ENCODE data around the gene FAM221A. TPM values are rescaled to one million over a fixed set of nuclear protein-coding genes. Genes with fewer than 3 reads are reported as not detected.

Gene FAM221A
- total and polyA plus RNA-seq, 2 of the 8 experiments (the other 6 are each of a cell fraction or from before 2014, with no cell fraction given), result 21.5 to 39.0 TPM

- Histone ChIP-seq H3K36me3 (ENCODE audit: control insufficient read depth in 2 of 4, insufficient read depth in 4 of 4, low read length in 3 of 4) (no peaks in the 10 kb centered on the region), H3K4me3 (ENCODE audit: extremely low read depth in 1 of 4, insufficient read depth in 2 of 4, low read depth in 3 of 4, low read length in 4 of 4) (no peak overlapping the region), H3K27ac (ENCODE audit: low read depth, low read length) (no peak overlapping the region), H2BK5ac (ENCODE audit: low read depth, low read length) (no peak overlapping the region), H4K8ac (ENCODE audit: extremely low read depth, insufficient read depth, low read length) (no peak overlapping the region), H2BK12ac (ENCODE audit: low read depth, low read length) (no peak overlapping the region), H2BK15ac (ENCODE audit: low read length) (no peak overlapping the region), H3K27me3 (replicated peaks in 1 of 4; ENCODE audit: control insufficient read depth in 3 of 4, extremely low read depth in 1 of 4, insufficient read depth in 3 of 4, low read length in 3 of 4) (peaks cover 0 to 4% (median 0%) of the 10 kb centered on the region in 4 experiments; a peak in 2 of 7 replicates), H3K4ac (replicated peaks; ENCODE audit: insufficient read length, low read depth, low read length) (no peak overlapping the region), H2BK120ac (replicated peaks; ENCODE audit: low read depth, low read length) (no peak overlapping the region), H3K9me3 (ENCODE audit: insufficient read depth in 2 of 2, low read depth in 1 of 2, low read length in 1 of 2) (peaks cover 2 to 3% of the 10 kb centered on the region in 2 experiments; a peak in 1 of 4 replicates), H3K79me1 (ENCODE audit: low read depth, low read length) (no peaks in the 10 kb centered on the region), H3K79me2 (ENCODE audit: control insufficient read depth in 1 of 2, insufficient read depth in 2 of 2, low read length in 2 of 2) (no peaks in the 10 kb centered on the region), H4K5ac (ENCODE audit: insufficient read length, low read depth, low read length) (no peak overlapping the region), H2BK20ac (ENCODE audit: low read length) (no peak overlapping the region), H3K56ac (replicated peaks; ENCODE audit: insufficient read length, low read depth, low read length) (no peak overlapping the region), H3K18ac (ENCODE audit: extremely low read depth, low read length) (no peak overlapping the region), H3K23me2 (ENCODE audit: low read depth, low read length) (no peaks in the 10 kb centered on the region), H4K91ac (replicated peaks; ENCODE audit: insufficient read length, low read length) (no peak overlapping the region), H2AK5ac (ENCODE audit: low read depth, low read length) (no peak overlapping the region), H3K4me1 (replicated peaks in 1 of 4; ENCODE audit: control insufficient read depth in 3 of 4, insufficient read depth in 4 of 4, low read length in 3 of 4) (no peaks in the 10 kb centered on the region), H3K14ac (ENCODE audit: insufficient read length) (no peak overlapping the region), H2AFZ (ENCODE audit: low read length) (no peak overlapping the region), H3K9ac (replicated peaks in 1 of 4; ENCODE audit: extremely low read depth in 1 of 4, low read depth in 3 of 4, low read length in 3 of 4) (no peak overlapping the region), H3K23ac (ENCODE audit: insufficient read length) (no peak overlapping the region), H3K4me2 (ENCODE audit: insufficient read depth in 1 of 2, low read depth in 2 of 2, low read length in 2 of 2) (no peak overlapping the region), H4K20me1 (replicated peaks in 1 of 2; ENCODE audit: control insufficient read depth in 1 of 2, insufficient read depth in 2 of 2, low read length in 2 of 2) (no peaks in the 10 kb centered on the region)
- no peak for FAIRE-seq
- DNase-seq (ENCODE audit: low read depth in 1 of 2, low spot score in 2 of 2), result no peak
- ChIA-PET POLR2A (ENCODE audit: partially characterized antibody) (no interaction called here), CTCF (ENCODE audit: partially characterized antibody) (interaction anchor here (1.0 to 1.6 kb wide), 6 partner anchors 19 to 146 kb away, joined by 3 to 6 read pairs (median 4); no protein-coding TSS in a partner anchor)
- TF ChIP-seq SIRT6 (IDR thresholded peaks at IDR 0.05; ENCODE audit: low read length), result no peak
- no peak for TF ChIP-seq RNF2 (IDR thresholded peaks at IDR 0.05; ENCODE audit: borderline replicate concordance, low read depth, low read length, missing control alignments, poor library complexity, severe bottlenecking)
- TF ChIP-seq KDM4A (IDR thresholded peaks at IDR 0.05; ENCODE audit: low read depth, low read length, severe bottlenecking), result no peak
- no peak for TF ChIP-seq POU5F1 (IDR thresholded peaks at IDR 0.05; ENCODE audit: low read depth, low read length)
- no peak for TF ChIP-seq SP2 (IDR thresholded peaks at IDR 0.05; ENCODE audit: low read length)
- no peak for TF ChIP-seq RBBP5 (IDR thresholded peaks at IDR 0.05; ENCODE audit: borderline replicate concordance, low read depth, low read length)
- TF ChIP-seq SIN3A (conservative IDR thresholded peaks at IDR 0.05 in 1 of 2, IDR thresholded peaks at IDR 0.05 in 1 of 2; ENCODE audit: low read depth in 1 of 2, low read length in 2 of 2), result no peak
- 89% methylated on average over 1 of the region's 1 CpG; no CpG with 5 or more reads in 1 of the 2 experiments for WGBS, 2 experiments (ENCODE audit: extremely low coverage in 1 of 2, insufficient coverage in 1 of 2, insufficient read length in 1 of 2, insufficient replicate concordance in 2 of 2, low coverage in 1 of 2, low lambda C conversion rate in 2 of 2, missing lambda C conversion rate in 1 of 2)
These were observed 37.8 kb downstream of the FAM221A start for GRCh38 chr7:23717788-23718187.

Measured in H1 (cell line).